Fibroblast of pulmonary artery (primary cell): ENCODE results near the gene WDR70.
A peak's percentile ranks its signal among the peaks of the same experiment; 100 is the strongest.
"Not testable (repeated sequence)": the region's sequence is repeated elsewhere in the genome, so short reads cannot be mapped to it uniquely, and the experiment has no call there.

Experiments used
- DNase-seq: peaks from one replicate; pipeline ENCODE4 v3.0.0-alpha.2; 2010; ENCODE audit warnings: low read depth
- H3K4me3 ChIP-seq: replicated peaks from 2 replicates; pipeline ENCODE4 v1.5.1; 2011; ENCODE audit warnings: low read depth, mild to moderate bottlenecking, control low read depth, low read length, moderate library complexity
- TF ChIP-seq, protein P1 (sequence below): IDR thresholded peaks from 2 replicates; pipeline ENCODE4 v1.5.1; 2011; ENCODE audit warnings: mild to moderate bottlenecking, control low read depth, low read length, inconsistent platforms; ENCODE audit errors: missing control alignments

Gene WDR70

DNA sequence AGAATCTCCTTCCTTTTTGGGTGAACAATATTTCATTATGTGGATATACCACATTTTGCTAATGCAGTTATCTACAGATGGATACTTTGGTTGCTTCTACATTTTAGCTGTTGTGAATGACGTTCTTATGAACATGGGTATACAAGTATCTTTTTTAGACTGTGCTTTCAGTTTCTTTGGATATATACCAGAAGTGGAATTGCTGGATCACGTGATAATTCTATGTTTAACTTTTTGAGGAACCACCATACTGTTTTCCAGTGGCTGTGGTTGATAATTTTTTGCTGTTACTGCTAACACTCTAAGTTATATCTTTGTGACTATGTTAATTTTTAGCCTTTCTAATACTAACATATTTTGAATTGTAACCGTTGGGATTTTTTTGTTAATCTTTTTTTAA, 12.5 kb downstream of the WDR70 start:
- TF ChIP-seq, protein P1, sequence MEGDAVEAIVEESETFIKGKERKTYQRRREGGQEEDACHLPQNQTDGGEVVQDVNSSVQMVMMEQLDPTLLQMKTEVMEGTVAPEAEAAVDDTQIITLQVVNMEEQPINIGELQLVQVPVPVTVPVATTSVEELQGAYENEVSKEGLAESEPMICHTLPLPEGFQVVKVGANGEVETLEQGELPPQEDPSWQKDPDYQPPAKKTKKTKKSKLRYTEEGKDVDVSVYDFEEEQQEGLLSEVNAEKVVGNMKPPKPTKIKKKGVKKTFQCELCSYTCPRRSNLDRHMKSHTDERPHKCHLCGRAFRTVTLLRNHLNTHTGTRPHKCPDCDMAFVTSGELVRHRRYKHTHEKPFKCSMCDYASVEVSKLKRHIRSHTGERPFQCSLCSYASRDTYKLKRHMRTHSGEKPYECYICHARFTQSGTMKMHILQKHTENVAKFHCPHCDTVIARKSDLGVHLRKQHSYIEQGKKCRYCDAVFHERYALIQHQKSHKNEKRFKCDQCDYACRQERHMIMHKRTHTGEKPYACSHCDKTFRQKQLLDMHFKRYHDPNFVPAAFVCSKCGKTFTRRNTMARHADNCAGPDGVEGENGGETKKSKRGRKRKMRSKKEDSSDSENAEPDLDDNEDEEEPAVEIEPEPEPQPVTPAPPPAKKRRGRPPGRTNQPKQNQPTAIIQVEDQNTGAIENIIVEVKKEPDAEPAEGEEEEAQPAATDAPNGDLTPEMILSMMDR = no peak
- no peak overlapping the region for H3K4me3 ChIP-seq
- no peak for DNase-seq

DNA sequence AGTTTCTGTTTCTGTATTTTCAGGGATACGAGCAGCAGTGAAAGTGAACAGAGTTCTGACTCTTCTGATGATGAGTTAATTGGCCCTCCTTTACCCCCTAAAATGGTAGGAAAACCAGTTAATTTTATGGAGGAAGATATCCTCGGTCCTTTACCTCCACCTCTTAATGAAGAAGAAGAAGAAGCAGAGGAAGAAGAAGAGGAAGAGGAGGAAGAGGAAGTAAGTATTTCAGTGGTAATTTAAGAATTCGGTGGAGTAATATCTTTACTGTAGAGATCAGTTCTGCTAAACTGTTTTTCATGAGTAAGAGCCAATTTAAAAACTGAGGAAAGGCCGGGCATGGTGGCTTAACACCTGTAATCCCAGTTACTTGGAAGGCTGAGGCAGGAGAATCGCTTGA, 17.2 kb downstream of the WDR70 start:
- H3K4me3 ChIP-seq = no peak overlapping the region
- DNase-seq = no peak
- TF ChIP-seq, protein P1 = no peak

DNA sequence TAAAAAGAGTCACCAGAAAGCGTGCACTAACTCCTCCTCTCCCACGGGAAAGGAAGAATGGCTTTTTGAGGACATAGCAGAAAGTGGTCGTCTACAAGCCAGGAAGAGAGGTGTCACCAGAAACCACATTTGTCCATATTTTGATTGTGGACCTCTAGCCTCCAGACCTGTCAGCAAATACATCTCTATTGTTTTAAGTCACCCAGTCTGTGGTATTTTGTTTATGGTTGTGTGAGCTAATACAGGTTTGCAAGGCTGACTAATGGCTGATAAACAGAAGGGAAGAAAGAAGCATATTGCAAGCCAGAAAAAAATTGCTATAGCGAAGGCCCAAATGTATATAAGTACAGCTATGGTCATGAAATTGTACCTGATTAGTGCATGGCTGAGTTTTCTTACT, 21.4 kb downstream of the WDR70 start:
- no peak overlapping the region for H3K4me3 ChIP-seq
- TF ChIP-seq, protein P1 = no peak
- peak; percentile 23 for DNase-seq

- no peak overlapping the region for H3K4me3 ChIP-seq
- TF ChIP-seq, protein P1 = no peak
- DNase-seq = no peak
These were observed 33.4 kb downstream of the WDR70 start for GRCh38 chr5:37412515-37412914.

- not testable (repeated sequence) for H3K4me3 ChIP-seq, DNase-seq
These were observed 36.3 kb downstream of the WDR70 start for GRCh38 chr5:37415456-37415855.

DNA sequence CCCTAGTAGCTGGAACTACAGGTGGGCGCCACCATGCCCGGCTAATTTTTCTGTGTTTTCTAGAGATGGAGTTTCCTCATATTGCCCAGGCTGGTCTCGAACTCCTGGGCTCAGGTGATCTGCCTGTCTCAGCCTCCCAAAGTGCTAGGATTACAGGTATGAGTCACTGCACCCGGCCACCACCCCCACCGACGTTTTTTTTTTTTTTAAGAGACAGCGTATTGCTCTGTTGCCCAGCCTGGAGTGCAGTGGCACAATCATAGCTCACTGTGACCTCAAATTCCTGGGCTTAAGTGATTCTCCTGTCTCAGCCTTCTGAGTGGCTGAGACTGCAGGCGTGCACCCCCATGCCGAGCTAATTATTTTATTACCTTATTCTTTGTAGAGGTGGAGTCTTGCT, 38.2 kb downstream of the WDR70 start:
- H3K4me3 ChIP-seq = no peak overlapping the region
- TF ChIP-seq, protein P1 = no peak
- no peak for DNase-seq

DNA sequence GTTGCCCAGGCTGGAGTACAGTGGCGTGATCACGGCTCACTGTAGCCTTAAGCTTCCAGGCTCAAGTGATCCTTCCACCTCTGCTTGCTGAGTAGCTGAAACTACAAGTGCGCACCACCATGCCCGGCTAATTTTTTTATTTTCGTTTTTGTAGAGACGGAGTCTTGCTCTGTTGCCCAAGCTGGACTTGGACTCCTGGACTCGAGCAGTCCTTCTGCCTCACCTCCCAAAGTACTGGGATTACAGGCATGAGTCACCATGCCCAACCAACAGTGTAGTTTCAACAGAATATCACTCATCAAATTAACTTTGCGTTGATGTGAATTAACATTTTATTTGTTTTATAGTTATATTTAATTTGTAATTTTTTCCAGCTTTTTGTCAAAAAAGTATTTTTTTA, 45.3 kb downstream of the WDR70 start:
- H3K4me3 ChIP-seq = no peak overlapping the region
- TF ChIP-seq, protein P1 = no peak
- no peak for DNase-seq

- H3K4me3 ChIP-seq = no peak overlapping the region
- TF ChIP-seq, protein P1 = no peak
- no peak for DNase-seq
These were observed 48.9 kb downstream of the WDR70 start for GRCh38 chr5:37428044-37428443.
